ENCODE data around the gene IQCB1. TPM values are rescaled to one million over a fixed set of nuclear protein-coding genes. Genes with fewer than 3 reads are reported as not detected.

Gene IQCB1, protein sequence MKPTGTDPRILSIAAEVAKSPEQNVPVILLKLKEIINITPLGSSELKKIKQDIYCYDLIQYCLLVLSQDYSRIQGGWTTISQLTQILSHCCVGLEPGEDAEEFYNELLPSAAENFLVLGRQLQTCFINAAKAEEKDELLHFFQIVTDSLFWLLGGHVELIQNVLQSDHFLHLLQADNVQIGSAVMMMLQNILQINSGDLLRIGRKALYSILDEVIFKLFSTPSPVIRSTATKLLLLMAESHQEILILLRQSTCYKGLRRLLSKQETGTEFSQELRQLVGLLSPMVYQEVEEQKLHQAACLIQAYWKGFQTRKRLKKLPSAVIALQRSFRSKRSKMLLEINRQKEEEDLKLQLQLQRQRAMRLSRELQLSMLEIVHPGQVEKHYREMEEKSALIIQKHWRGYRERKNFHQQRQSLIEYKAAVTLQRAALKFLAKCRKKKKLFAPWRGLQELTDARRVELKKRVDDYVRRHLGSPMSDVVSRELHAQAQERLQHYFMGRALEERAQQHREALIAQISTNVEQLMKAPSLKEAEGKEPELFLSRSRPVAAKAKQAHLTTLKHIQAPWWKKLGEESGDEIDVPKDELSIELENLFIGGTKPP
- total RNA-seq = 10.0 and 14.1 TPM in 2 replicates

DNA sequence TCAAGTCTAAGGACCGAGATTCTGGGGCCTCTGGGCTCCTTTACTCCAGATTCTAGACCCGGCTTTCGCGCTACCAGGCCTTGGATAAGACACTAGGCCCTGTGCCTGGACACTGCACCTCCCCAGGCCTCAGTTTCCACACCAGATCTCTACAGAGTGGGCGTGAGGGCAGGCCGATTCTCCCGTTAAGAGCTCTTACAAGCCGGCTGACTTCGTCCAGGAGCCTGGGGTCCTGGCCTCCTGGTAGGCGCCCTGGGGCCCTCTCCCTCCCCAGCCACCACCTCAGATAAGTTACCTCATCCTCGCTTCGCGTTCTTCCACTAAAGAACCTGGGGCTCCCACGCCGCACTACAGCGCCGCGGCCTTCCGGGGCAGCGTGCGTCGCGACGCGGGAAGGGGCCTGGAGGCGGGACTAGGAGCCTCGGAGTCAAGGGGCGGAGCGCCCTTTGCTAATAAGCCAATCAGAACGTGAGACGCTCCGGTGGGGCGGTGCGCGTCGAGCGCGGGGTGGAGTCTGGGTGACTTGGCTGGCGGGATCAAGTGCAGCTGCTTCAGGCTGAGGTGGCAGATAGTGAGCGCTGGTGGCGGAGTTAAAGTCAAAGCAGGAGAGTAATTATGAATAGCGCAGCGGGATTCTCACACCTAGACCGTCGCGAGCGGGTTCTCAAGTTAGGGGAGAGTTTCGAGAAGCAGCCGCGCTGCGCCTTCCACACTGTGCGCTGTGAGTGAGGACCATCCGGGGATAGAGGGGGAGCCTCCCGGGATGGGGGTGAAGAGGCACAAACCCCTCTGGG lies at the start of gene IQCB1, which contains the start of gene EAF2:
IQCB1 (minus strand) TSS at position 390 of the 794 bp plus-strand sequence. CDS start 6,100 bp downstream, outside the sequence.
EAF2 (plus strand) TSS at position 539 of the 794 bp plus-strand sequence; CDS start at position 616, 77 bp downstream.

GRCh38 chr3:121749276-121750086 lies 85.4 kb downstream of the IQCB1 start, which contains the start of gene GOLGB1:
Gene GOLGB1, minus strand, starts transcription at chr3:121749741. Its CDS starts 18,770 bp downstream, at chr3:121730971.

Other genes starting within 250 kb of the IQCB1 start
- not detected in 2 replicates for gene FBXO40, start 241.7 kb downstream of the IQCB1 start, total RNA-seq
- gene HCLS1, start 174.2 kb downstream of the IQCB1 start, total RNA-seq = 0.77 and 1.7 TPM in 2 replicates
- gene GOLGB1, start 85.3 kb downstream of the IQCB1 start, total RNA-seq = 33.7 and 58.1 TPM in 2 replicates
- gene EAF2, start 149 bp upstream of the IQCB1 start, total RNA-seq = 3.5 and 4.5 TPM in 2 replicates
- gene SLC15A2, start 59.3 kb upstream of the IQCB1 start, total RNA-seq = 0.19 and 0.28 TPM in 2 replicates
- not detected in 2 replicates for gene ILDR1, start 187.2 kb upstream of the IQCB1 start, total RNA-seq
- gene CD86, start 220.3 kb upstream of the IQCB1 start, total RNA-seq = not detected in 2 replicates